Measurements from ENCODE around the gene NANOG. TPM values are rescaled to one million over a fixed set of nuclear protein-coding genes. Genes with fewer than 3 reads are reported as not detected.
A peak's percentile ranks its signal among the peaks of the same experiment; 100 is the strongest.
"Not testable (repeated sequence)": the region's sequence is repeated elsewhere in the genome, so short reads cannot be mapped to it uniquely, and the experiment has no call there.

Gene NANOG
- total and polyA plus RNA-seq, 2 donors (not counting 3 experiments of a cell fraction or from before 2014, with no cell fraction given): 0.03 TPM; not detected in 1

DNA sequence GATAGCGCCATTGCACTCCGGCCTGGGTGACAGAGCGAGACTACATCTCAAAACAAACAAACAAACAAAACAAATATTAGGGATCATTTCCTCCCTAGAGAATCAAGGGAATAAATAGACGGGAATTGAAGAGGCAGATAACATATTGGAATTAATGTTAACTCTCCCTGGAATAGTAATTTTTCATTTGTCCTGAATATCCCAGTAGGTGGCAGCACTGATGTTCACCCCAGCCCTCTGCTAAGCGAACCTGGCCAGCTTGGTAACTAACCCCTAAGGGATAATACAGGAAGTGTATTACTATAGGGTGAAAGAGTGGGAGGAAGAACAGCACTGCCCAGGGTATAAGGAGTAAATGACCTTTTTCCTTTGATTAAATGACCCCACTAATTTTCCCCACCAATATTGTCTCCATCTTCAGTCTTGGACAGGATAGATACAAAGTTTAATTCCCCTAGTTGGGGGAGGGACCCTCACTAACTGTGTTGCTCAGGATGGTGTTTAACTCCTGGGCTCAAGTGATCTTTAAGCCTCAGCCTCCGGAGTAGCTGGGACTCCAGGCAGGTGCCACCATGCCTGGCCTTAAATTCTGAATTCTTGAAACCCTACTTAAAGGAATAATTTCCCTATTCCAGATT lies 43.0 kb downstream of the NANOG start:
- Histone ChIP-seq H3K4me3 (replicated peaks in 1 of 3; ENCODE audit: insufficient read depth in 1 of 3, low read depth in 1 of 3, low read length in 3 of 3) (no peak overlapping the region), H4K20me1 (replicated peaks; ENCODE audit: control insufficient read depth, extremely low read depth, insufficient read depth, low read length) (no peaks in the 10 kb centered on the region), H3K9me1 (replicated peaks; ENCODE audit: control insufficient read depth, extremely low read depth, insufficient read depth, low read length) (no peaks in the 10 kb centered on the region), H3K36me3 (ENCODE audit: control insufficient read depth in 2 of 2, extremely low read depth in 1 of 2, insufficient read depth in 2 of 2, low read length in 2 of 2) (no peaks in the 10 kb centered on the region), H3K27me3 (ENCODE audit: control insufficient read depth in 2 of 2, insufficient read depth in 2 of 2, low read length in 2 of 2) (peaks cover 0 to 2% of the 10 kb centered on the region in 2 experiments), H3K9me3 (replicated peaks; ENCODE audit: control insufficient read depth, insufficient read depth, low read length) (no peaks in the 10 kb centered on the region), H3K9ac (replicated peaks; ENCODE audit: extremely low read depth, insufficient read depth, low read length) (no peak overlapping the region), H3K79me2 (ENCODE audit: control insufficient read depth, insufficient read depth, low read length) (no peaks in the 10 kb centered on the region), H3K27ac (ENCODE audit: insufficient read depth, low read depth, low read length) (no peak overlapping the region), H3K4me2 (ENCODE audit: insufficient read depth, low read length) (no peak overlapping the region), H2AFZ (ENCODE audit: low read depth, low read length) (no peak overlapping the region), H3K4me1 (ENCODE audit: control insufficient read depth, extremely low read depth, insufficient read depth, low read length) (no peaks in the 10 kb centered on the region)
- BruUV-seq (replicated peaks): no TSS peak
- CTCF ChIA-PET: interaction anchor here (0.9 to 3.3 kb wide), 14 partner anchors 10 to 245 kb away, joined by 3 to 13 read pairs (median 4); no protein-coding TSS in a partner anchor
- dilution Hi-C loops (cut with MboI; ENCODE audit: extremely low pct_ligation_motif_present, low sequenced_read_pairs): no loop called here
- peak; percentile 95 for FAIRE-seq
- intact Hi-C loops (cut with micrococcal nuclease): loop anchor here (1.0 to 2.0 kb wide), 3 partner anchors 29 to 162 kb away; no protein-coding TSS in a partner anchor
- TF ChIP-seq, protein P1, sequence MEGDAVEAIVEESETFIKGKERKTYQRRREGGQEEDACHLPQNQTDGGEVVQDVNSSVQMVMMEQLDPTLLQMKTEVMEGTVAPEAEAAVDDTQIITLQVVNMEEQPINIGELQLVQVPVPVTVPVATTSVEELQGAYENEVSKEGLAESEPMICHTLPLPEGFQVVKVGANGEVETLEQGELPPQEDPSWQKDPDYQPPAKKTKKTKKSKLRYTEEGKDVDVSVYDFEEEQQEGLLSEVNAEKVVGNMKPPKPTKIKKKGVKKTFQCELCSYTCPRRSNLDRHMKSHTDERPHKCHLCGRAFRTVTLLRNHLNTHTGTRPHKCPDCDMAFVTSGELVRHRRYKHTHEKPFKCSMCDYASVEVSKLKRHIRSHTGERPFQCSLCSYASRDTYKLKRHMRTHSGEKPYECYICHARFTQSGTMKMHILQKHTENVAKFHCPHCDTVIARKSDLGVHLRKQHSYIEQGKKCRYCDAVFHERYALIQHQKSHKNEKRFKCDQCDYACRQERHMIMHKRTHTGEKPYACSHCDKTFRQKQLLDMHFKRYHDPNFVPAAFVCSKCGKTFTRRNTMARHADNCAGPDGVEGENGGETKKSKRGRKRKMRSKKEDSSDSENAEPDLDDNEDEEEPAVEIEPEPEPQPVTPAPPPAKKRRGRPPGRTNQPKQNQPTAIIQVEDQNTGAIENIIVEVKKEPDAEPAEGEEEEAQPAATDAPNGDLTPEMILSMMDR (IDR thresholded peaks at IDR 0.05; ENCODE audit: extremely low read depth in 1 of 2, insufficient read depth in 1 of 2, low read depth in 1 of 2, low read length in 2 of 2): peak; percentile 44 to 45
- TF ChIP-seq EZH2 (IDR thresholded peaks at IDR 0.05; ENCODE audit: borderline replicate concordance, low read depth, low read length, severe bottlenecking) (no peak), GATA2 (IDR thresholded peaks at IDR 0.05; ENCODE audit: insufficient read depth, insufficient read length, low read depth, low read length) (no peak)
- POLR2A ChIA-PET: no interaction called here
- peak; percentile 58 for DNase-seq (ENCODE audit: low read depth, low spot score)

DNA sequence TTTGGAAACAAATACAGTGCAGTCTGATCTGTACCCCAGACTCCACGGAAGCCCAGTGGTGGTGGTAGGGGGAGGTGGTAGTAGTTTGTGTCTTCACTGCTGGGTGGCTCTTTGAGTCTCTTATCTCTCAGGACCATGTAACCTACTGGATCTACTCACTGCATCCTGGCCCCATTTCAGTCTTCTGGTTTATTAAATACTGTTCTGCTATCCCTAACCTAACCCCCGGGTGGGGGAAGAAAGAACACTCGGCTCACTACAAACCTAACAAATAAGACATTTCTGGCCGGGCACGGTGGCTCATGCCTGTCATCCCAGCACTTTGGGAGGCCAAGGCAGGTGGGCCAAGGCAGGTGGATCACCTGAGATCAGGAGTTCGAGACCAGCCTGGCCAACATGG lies 44.0 kb downstream of the NANOG start:
- FAIRE-seq: peak; percentile 15
- H3K9me3 ChIP-seq (replicated peaks; ENCODE audit: control insufficient read depth, insufficient read depth, low read length); H3K27ac ChIP-seq (ENCODE audit: insufficient read depth, low read depth, low read length); H3K79me2 ChIP-seq (ENCODE audit: control insufficient read depth, insufficient read depth, low read length); POLR2A ChIA-PET; H3K9ac ChIP-seq (replicated peaks; ENCODE audit: extremely low read depth, insufficient read depth, low read length); H3K9me1 ChIP-seq (replicated peaks; ENCODE audit: control insufficient read depth, extremely low read depth, insufficient read depth, low read length); DNase-seq (ENCODE audit: low read depth, low spot score); BruUV-seq (replicated peaks); H3K4me1 ChIP-seq (ENCODE audit: control insufficient read depth, extremely low read depth, insufficient read depth, low read length); H3K4me2 ChIP-seq (ENCODE audit: insufficient read depth, low read length); H4K20me1 ChIP-seq (replicated peaks; ENCODE audit: control insufficient read depth, extremely low read depth, insufficient read depth, low read length); H3K27me3 ChIP-seq (ENCODE audit: control insufficient read depth in 2 of 2, insufficient read depth in 2 of 2, low read length in 2 of 2); H3K4me3 ChIP-seq (replicated peaks in 1 of 3; ENCODE audit: insufficient read depth in 1 of 3, low read depth in 1 of 3, low read length in 3 of 3); dilution Hi-C loops (cut with MboI; ENCODE audit: extremely low pct_ligation_motif_present, low sequenced_read_pairs); H2AFZ ChIP-seq (ENCODE audit: low read depth, low read length); H3K36me3 ChIP-seq (ENCODE audit: control insufficient read depth in 2 of 2, extremely low read depth in 1 of 2, insufficient read depth in 2 of 2, low read length in 2 of 2): not testable (repeated sequence)
- intact Hi-C loops (cut with micrococcal nuclease): loop anchor here (2.0 kb wide), 2 partner anchors 28 to 74 kb away; no protein-coding TSS in a partner anchor
- CTCF ChIA-PET: interaction anchor here (0.7 to 3.3 kb wide), 9 partner anchors 11 to 244 kb away, joined by 3 to 13 read pairs (median 9); no protein-coding TSS in a partner anchor
